Lower leg skin (tissue), 4 donors: ENCODE results near the gene TMPRSS11F. TPM values are rescaled to one million over a fixed set of nuclear protein-coding genes. Genes with fewer than 3 reads are reported as not detected.

Source experiments
- DNase-seq, 2 donors: peaks; one replicate each; pipeline ENCODE4 v3.0.0-alpha.2; 2019; ENCODE audit warnings: low spot score in 2 of 2
- H3K4me3 ChIP-seq: fragments of 200-600 bp; sonication (generic); 2 replicates; pipeline ENCODE4 v1.5.1; 2017; ENCODE audit warnings: mild to moderate bottlenecking, low read depth; ENCODE audit not compliant: poor library complexity, severe bottlenecking
- POLR2A ChIP-seq, 2 donors: fragments of 450-650 bp; IDR thresholded peaks; one replicate each; pipeline ENCODE4 v1.6.1; 2016 to 2017; ENCODE audit warnings: antibody characterized with exemption in 2 of 2, mild to moderate bottlenecking in 1 of 2, moderate library complexity in 1 of 2
- WGBS, 2 donors: methylation state at CpG; one replicate each; pipeline ENCODE4 v1.1.5; 2018; 5-methylcytosine and 5-hydroxymethylcytosine counted together
- intact Hi-C: fragments of 100-400 bp; cut with DNase I; formaldehyde crosslinking; loops from one replicate; pipeline ENCODE4 v1.15.0; 2023; ENCODE audit warnings: low total_unique reads
- total RNA-seq, 4 donors: library from RNA; depleted of rRNA; stranded (reverse); fragments of >200 nt; gene quantifications; one replicate each; pipeline ENCODE4 v1.1.0, GENCODE V29; 2016
- TF ChIP-seq, protein P1 (sequence below), 3 donors: fragments of 450-650 bp; IDR thresholded peaks; one replicate each; pipeline ENCODE4 v1.5.1; 2016; ENCODE audit warnings: antibody characterized with exemption in 3 of 3, mild to moderate bottlenecking in 3 of 3, moderate library complexity in 2 of 3

The TMPRSS11F gene
- total RNA-seq, 4 donors from 2014 or later, result 12.6 to 29.7 (median 20.1) TPM

DNA sequence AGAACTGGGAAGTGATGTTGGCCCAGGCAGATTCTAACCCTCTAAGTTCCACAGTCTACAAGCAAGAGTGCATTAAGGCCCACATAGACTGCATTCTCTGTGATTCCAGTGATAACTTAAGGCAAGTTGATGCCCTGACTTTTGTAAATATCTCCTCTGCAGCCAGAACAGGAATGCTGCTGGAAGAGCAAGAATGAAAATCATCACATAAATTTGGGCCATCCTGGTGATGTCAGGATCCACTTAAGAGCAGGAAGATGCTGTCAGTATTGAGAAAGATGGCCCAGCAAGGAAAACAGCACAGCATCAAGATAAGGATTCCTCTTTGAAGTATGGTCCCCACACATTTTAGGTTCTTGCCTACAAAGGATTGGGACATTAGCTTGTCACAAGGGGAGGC, 52.4 kb downstream of the TMPRSS11F start:
- TF ChIP-seq POLR2A (IDR thresholded peaks at IDR 0.05), result no peak
- TF ChIP-seq, protein P1, sequence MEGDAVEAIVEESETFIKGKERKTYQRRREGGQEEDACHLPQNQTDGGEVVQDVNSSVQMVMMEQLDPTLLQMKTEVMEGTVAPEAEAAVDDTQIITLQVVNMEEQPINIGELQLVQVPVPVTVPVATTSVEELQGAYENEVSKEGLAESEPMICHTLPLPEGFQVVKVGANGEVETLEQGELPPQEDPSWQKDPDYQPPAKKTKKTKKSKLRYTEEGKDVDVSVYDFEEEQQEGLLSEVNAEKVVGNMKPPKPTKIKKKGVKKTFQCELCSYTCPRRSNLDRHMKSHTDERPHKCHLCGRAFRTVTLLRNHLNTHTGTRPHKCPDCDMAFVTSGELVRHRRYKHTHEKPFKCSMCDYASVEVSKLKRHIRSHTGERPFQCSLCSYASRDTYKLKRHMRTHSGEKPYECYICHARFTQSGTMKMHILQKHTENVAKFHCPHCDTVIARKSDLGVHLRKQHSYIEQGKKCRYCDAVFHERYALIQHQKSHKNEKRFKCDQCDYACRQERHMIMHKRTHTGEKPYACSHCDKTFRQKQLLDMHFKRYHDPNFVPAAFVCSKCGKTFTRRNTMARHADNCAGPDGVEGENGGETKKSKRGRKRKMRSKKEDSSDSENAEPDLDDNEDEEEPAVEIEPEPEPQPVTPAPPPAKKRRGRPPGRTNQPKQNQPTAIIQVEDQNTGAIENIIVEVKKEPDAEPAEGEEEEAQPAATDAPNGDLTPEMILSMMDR (IDR thresholded peaks at IDR 0.05), result no peak
- no peak overlapping the region for H3K4me3 ChIP-seq
- intact Hi-C loops, result no loop called here
- DNase-seq, result no peak

DNA sequence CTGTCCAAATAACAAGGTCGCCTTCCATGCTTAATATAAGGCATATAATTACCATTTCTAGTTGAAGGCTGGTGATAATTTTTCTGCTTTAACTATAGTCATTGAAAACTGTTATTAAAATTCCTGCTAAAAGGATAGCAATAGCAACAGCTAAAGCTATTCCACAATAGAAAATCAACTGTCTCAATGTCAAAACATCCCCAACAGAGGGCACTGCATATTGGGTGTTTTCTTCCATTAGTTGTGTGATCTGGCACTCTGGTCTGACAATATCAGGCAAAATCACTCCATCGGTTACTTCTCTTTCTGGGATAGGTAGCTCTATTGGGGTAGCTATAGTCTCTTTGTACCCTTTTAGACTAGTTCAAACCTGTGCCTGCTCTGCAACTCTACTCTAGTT, 53.5 kb downstream of the TMPRSS11F start:
- intact Hi-C loops, result no loop called here
- WGBS, 2 donors, result 76 to 86% methylated on average over 2 of the region's 2 CpGs
- H3K4me3 ChIP-seq, result no peak overlapping the region
- TF ChIP-seq, protein P1 (IDR thresholded peaks at IDR 0.05), result no peak
- TF ChIP-seq POLR2A (IDR thresholded peaks at IDR 0.05), result no peak
- no peak for DNase-seq

DNA sequence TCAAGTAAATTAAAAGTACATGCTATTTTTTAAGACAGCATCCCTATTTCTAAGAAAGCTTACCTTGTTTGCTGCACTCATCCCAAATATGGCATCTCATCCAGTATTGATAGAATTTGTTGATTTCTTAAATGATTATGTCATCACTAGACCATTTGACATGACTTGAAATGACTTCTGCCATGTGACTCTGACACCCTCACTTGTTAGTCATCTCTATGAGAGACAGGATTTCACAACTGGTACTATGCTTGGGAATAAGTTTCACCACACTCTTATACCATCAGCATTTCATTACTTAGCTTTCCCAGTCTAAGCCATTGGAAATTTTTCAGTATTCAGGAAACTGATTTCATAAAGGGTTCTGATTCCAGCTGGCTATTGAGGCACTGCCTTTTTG, 55.3 kb downstream of the TMPRSS11F start:
- no peak overlapping the region for H3K4me3 ChIP-seq
- no peak for DNase-seq
- TF ChIP-seq, protein P1 (IDR thresholded peaks at IDR 0.05), result no peak
- no peak for TF ChIP-seq POLR2A (IDR thresholded peaks at IDR 0.05)
- intact Hi-C loops, result no loop called here

DNA sequence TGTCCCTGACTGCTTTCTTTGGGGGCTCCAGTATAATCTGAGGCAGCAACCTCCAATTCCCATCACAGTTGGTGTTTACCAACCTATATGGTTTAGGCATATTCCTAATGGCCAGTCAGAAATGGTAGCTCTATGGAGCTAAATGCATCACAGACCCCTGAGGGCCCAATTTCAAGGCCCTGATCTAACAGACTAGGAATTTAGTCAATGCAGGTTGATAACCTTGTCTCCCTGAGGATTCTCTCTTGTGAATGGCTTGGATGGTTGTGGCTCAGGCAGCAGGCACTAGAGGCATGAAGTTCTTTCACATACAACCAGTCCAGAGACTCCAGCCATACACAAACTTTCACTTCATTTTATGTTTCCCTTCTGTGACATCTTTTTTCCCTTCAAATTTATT, 59.4 kb downstream of the TMPRSS11F start:
- H3K4me3 ChIP-seq, result no peak overlapping the region
- intact Hi-C loops, result no loop called here
- DNase-seq, result no peak
- TF ChIP-seq, protein P1 (IDR thresholded peaks at IDR 0.05), result no peak
- TF ChIP-seq POLR2A (IDR thresholded peaks at IDR 0.05), result no peak

DNA sequence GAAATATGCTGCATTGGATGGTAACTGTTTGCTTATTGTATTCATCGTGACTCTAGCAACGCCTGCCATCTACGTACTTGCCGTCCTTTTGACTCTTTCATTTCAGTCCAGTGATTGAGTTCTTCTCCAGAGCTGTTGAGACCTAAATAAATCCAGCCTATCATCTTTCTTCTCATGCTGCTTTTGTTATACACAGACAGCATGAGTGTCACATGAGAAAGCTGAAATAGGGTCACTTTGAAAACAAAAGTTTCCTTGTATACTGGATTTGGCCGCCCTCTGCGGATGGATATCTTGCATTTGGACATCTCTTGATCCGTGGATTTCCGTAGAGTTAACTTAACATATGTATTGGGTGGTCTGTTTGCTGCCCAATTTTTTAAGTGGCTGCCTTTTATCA, 67.2 kb downstream of the TMPRSS11F start:
- DNase-seq, result no peak
- TF ChIP-seq POLR2A (IDR thresholded peaks at IDR 0.05), result no peak
- TF ChIP-seq, protein P1 (IDR thresholded peaks at IDR 0.05), result no peak
- H3K4me3 ChIP-seq, result no peak overlapping the region
- 86 to 94% methylated on average over 8 of the region's 8 CpGs for WGBS, 2 donors
- intact Hi-C loops, result no loop called here

DNA sequence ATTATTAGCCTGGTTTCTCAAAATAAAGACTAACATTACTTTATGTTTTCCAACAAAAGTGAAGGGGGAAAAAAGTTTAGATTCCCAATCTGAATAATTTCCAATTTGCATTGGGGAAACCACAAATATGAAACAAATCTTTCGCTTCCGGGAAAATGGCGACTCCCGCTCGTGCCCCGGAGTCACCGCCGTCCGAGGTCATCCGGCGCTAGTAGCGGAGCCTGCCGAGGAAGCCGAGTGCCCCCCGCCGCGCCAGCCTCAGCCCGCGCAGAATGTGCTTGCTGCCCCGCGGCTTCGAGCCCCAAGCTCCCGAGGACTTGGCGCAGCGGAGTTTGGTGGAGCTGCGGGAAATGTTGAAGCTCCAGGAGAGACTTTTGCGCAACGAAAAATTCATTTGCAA, 91.4 kb downstream of the TMPRSS11F start:
- intact Hi-C loops, result no loop called here
- no peak overlapping the region for H3K4me3 ChIP-seq
- TF ChIP-seq, protein P1 (IDR thresholded peaks at IDR 0.05), result no peak
- TF ChIP-seq POLR2A (IDR thresholded peaks at IDR 0.05), result no peak
- WGBS, 2 donors, result 97% methylated on average over 28 of the region's 28 CpGs
- DNase-seq, result no peak
